Panc1 (cell line): ENCODE results near the gene GPS2. TPM values are rescaled to one million over a fixed set of nuclear protein-coding genes. Genes with fewer than 3 reads are reported as not detected.

Source experiments
- ATAC-seq: fragments of 200-7000 bp; cut with Tn5 transposase; 2 replicates; pipeline ENCODE4 v1.9.1; 2020; ENCODE audit warnings: mild to moderate bottlenecking, moderate library complexity
- BruUV-seq: library from RNA; stranded (reverse); fragments of 400-500 nt; replicated peaks from 2 replicates; lab custom pipeline; 2021; lab: Mats Ljungman, UMichigan
- CTCF ChIA-PET: fragments of 300-600 bp; sonication (Branson Sonifier 250); formaldehyde crosslinking; loops from one replicate; lab custom pipeline; 2022; ENCODE audit warnings: antibody characterized with exemption; lab: Charles Lee
- POLR2A ChIA-PET: fragments of 300-600 bp; sonication (Branson Sonifier 250); formaldehyde crosslinking; loops from one replicate; lab custom pipeline; 2022; ENCODE audit warnings: antibody characterized with exemption; lab: Charles Lee
- DNase-seq: peaks from one replicate; pipeline ENCODE4 v3.0.0-alpha.2; 2010; ENCODE audit warnings: low read depth, low spot score
- H3K27ac ChIP-seq: 2 replicates; pipeline ENCODE4 v1.5.1; 2011; ENCODE audit warnings: mild to moderate bottlenecking, low read length, inconsistent platforms
- H3K27me3 ChIP-seq: fragments of 200-500 bp; sonication (Bioruptor generic); 2 replicates; pipeline ENCODE4 v1.6.0; 2014; ENCODE audit warnings: low read length, inconsistent platforms; ENCODE audit not compliant: control insufficient read depth, insufficient read depth
- H3K36me3 ChIP-seq: fragments of 200-500 bp; sonication (Bioruptor generic); 2 replicates; pipeline ENCODE4 v1.5.1; 2014; ENCODE audit warnings: inconsistent platforms, mild to moderate bottlenecking, low read length, moderate library complexity; ENCODE audit not compliant: control insufficient read depth, insufficient read depth
- H3K4me1 ChIP-seq: 2 replicates; pipeline ENCODE4 v1.5.1; 2011; ENCODE audit warnings: inconsistent platforms, mild to moderate bottlenecking, low read length, moderate library complexity; ENCODE audit not compliant: control insufficient read depth, insufficient read depth
- H3K4me3 ChIP-seq, 2 experiments: 2 replicates each; pipeline ENCODE4 v1.5.1; 2011 to 2012; ENCODE audit warnings: low read depth in 2 of 2, low read length in 2 of 2, mild to moderate bottlenecking in 2 of 2, inconsistent platforms in 1 of 2, moderate library complexity in 1 of 2
- H3K9me3 ChIP-seq: fragments of 200-500 bp; sonication (Bioruptor generic); 2 replicates; pipeline ENCODE4 v1.5.1; 2014; ENCODE audit warnings: low read depth, mild to moderate bottlenecking, inconsistent platforms, low read length, moderate library complexity; ENCODE audit not compliant: control insufficient read depth, insufficient read depth
- CTCF ChIP-seq: fragments of 450-650 bp; IDR thresholded peaks from 2 replicates; pipeline ENCODE4 v1.5.1; 2017; ENCODE audit warnings: mild to moderate bottlenecking
- POLR2AphosphoS5 ChIP-seq: IDR thresholded peaks from 2 replicates; pipeline ENCODE4 v1.6.1; 2012; ENCODE audit warnings: mild to moderate bottlenecking, low read depth, low read length, moderate library complexity
- REST ChIP-seq, 2 experiments: IDR thresholded peaks; 2 replicates each; pipeline ENCODE4 v1.6.1; 2011 to 2012; ENCODE audit warnings: low read depth in 2 of 2, control low read depth in 1 of 2, low read length in 1 of 2, mild to moderate bottlenecking in 1 of 2, moderate library complexity in 1 of 2; ENCODE audit not compliant: insufficient read depth in 1 of 2
- SIN3A ChIP-seq: IDR thresholded peaks from 2 replicates; pipeline ENCODE4 v1.6.1; 2012; ENCODE audit warnings: low read depth, mild to moderate bottlenecking, low read length, moderate library complexity, borderline replicate concordance; ENCODE audit not compliant: insufficient read depth
- TCF7L2 ChIP-seq: IDR thresholded peaks from 2 replicates; pipeline ENCODE4 v1.6.1; 2011; ENCODE audit warnings: mild to moderate bottlenecking, low read depth, low read length, inconsistent platforms
- in situ Hi-C: cut with HindIII; loops from 2 replicates; pipeline ENCODE4 v1.10.0; 2016; ENCODE audit warnings: low sequenced_read_pairs, low pct_unique_long_range_greater_than_20kb
- intact Hi-C: fragments of 100-400 bp; cut with micrococcal nuclease; formaldehyde crosslinking; loops from one replicate; pipeline ENCODE4 v1.10.0; 2022; ENCODE audit not compliant: unreplicated experiment
- total RNA-seq: library from RNA; stranded (reverse); gene quantifications from one replicate; pipeline ENCODE4 v1.2.1, GENCODE V29; 2021; ENCODE audit not compliant: unreplicated experiment

The GPS2 gene
- total RNA-seq, 1 experiment from 2014 or later, result 96.6 TPM

GRCh38 chr17:7328009-7328408 lies 12.8 kb upstream of the GPS2 start:
- CTCF ChIA-PET, result no interaction called here
- peaks cover 7% of the 10 kb centered on the region for H3K4me1 ChIP-seq
- H3K4me3 ChIP-seq, result peak overlapping the region; percentile 81 to 90
- H3K27me3 ChIP-seq, result no peaks in the 10 kb centered on the region
- ATAC-seq (no peak), DNase-seq (no peak)
- intact Hi-C loops (no loop called here), in situ Hi-C loops (no loop called here)
- TF ChIP-seq REST (IDR thresholded peaks at IDR 0.05; ENCODE audit: insufficient read depth in 1 of 2, low read depth in 2 of 2, low read length in 1 of 2), result no peak
- TF ChIP-seq TCF7L2, result no peak
- TF ChIP-seq CTCF, result no peak
- no peak for TF ChIP-seq SIN3A
- no peak for TF ChIP-seq POLR2AphosphoS5
- BruUV-seq, result no TSS peak
- POLR2A ChIA-PET, result no interaction called here
- peak overlapping the region; percentile 90 for H3K27ac ChIP-seq
- H3K36me3 ChIP-seq, result no peaks in the 10 kb centered on the region; the same call in 1 of the 2 replicates
- no peaks in the 10 kb centered on the region for H3K9me3 ChIP-seq

GRCh38 chr17:7327501-7327900 lies 12.3 kb upstream of the GPS2 start:
- intact Hi-C loops, result no loop called here
- Histone ChIP-seq H3K9me3 (no peaks in the 10 kb centered on the region), H3K27me3 (no peaks in the 10 kb centered on the region), H3K27ac (no peak overlapping the region), H3K4me1 (peaks cover 7% of the 10 kb centered on the region), H3K4me3 (no peak overlapping the region), H3K36me3 (no peaks in the 10 kb centered on the region; the same call in 1 of the 2 replicates)
- ChIA-PET POLR2A (no interaction called here), CTCF (no interaction called here)
- DNase-seq (no peak), ATAC-seq (no peak)
- in situ Hi-C loops, result no loop called here
- BruUV-seq, result no TSS peak
- TF ChIP-seq CTCF (no peak), SIN3A (no peak), REST (IDR thresholded peaks at IDR 0.05; ENCODE audit: insufficient read depth in 1 of 2, low read depth in 2 of 2, low read length in 1 of 2) (no peak), TCF7L2 (no peak), POLR2AphosphoS5 (no peak)
